Progenitor cell of endocrine pancreas (in vitro differentiated cells): ENCODE results near the gene CAMSAP1. TPM values are rescaled to one million over a fixed set of nuclear protein-coding genes. Genes with fewer than 3 reads are reported as not detected.

Source experiments
- DNase-seq: peaks from one replicate; pipeline ENCODE4 v3.0.0; 2021; ENCODE audit warnings: low spot score; ENCODE audit not compliant: unreplicated experiment
- H3K27ac Mint-ChIP-seq: 2 replicates; pipeline ENCODE4 v1.8.0; 2021; ENCODE audit warnings: mild to moderate bottlenecking, moderate library complexity, mixed read lengths
- H3K27me3 Mint-ChIP-seq: 2 replicates; pipeline ENCODE4 v1.8.0; 2021; ENCODE audit warnings: mixed read lengths
- H3K36me3 Mint-ChIP-seq: 2 replicates; pipeline ENCODE4 v1.8.0; 2022; ENCODE audit warnings: mixed read lengths; ENCODE audit not compliant: insufficient read depth
- H3K4me1 Mint-ChIP-seq: 2 replicates; pipeline ENCODE4 v1.8.0; 2021; ENCODE audit warnings: low read depth, mixed read lengths
- H3K4me3 Mint-ChIP-seq: 2 replicates; pipeline ENCODE4 v1.8.0; 2021; ENCODE audit warnings: low read depth, mild to moderate bottlenecking, moderate library complexity, mixed read lengths
- H3K9me3 Mint-ChIP-seq: 2 replicates; pipeline ENCODE4 v1.8.0; 2021; ENCODE audit warnings: low read depth, mixed read lengths
- total RNA-seq: library from RNA; stranded (reverse); gene quantifications from 2 replicates; pipeline ENCODE4 v1.2.1, GENCODE V29; 2021
- TF ChIP-seq, protein P1 (sequence below): fragments of 200-600 bp; sonication (generic); IDR thresholded peaks from one replicate; pipeline ENCODE4 v1.5.0; 2021; ENCODE audit warnings: antibody characterized with exemption, mild to moderate bottlenecking; ENCODE audit not compliant: unreplicated experiment

Gene CAMSAP1
- total RNA-seq, 1 donor from 2014 or later, result 82.2 TPM

DNA sequence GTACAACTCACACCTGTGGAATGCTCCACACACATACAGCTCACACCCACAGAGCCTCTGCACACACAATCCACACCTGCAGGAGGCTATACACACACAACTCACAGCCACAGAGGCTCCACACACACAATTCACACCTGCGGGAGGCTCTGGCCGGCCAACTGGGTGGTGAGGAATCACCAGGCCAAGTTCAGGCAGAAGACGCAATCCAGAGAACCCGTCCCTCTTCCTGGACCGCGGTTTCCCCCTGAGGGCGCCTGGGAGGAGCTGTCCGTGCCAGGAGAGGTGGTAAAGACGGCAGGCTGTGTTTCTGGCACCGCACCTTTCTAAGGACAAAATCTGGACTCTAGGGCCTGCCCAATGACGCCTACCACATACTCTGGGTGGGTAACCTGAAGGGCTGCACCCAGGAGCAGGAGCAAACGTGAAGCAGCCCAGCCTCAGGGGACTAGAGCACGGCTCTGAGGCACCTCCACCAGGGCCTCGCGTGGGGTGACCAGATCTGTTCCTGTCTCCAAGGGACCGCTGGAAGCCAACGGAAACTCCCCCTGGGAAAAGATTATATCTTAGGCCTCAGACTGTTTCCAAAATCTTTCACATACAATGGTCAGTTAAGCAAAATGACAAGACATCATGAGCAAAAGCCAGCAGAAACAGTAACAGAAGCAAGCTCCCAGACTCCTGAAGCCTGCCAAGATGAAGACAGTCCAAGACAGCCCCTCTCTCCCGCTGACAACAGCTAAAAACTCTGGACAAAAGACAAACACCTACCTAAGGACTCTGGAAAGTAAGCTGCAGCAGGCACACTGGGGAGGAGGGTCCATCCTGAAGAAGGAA is 16.9 kb downstream of the CAMSAP1 start:
- Mint-ChIP-seq H3K4me1 (peaks cover 60% of the 10 kb centered on the region), H3K27me3 (no peaks in the 10 kb centered on the region), H3K9me3 (peaks cover 2% of the 10 kb centered on the region), H3K4me3 (no peak overlapping the region), H3K27ac (peak overlapping the region; percentile 11), H3K36me3 (peaks cover 6% of the 10 kb centered on the region)
- DNase-seq, result no peak
- TF ChIP-seq, protein P1, sequence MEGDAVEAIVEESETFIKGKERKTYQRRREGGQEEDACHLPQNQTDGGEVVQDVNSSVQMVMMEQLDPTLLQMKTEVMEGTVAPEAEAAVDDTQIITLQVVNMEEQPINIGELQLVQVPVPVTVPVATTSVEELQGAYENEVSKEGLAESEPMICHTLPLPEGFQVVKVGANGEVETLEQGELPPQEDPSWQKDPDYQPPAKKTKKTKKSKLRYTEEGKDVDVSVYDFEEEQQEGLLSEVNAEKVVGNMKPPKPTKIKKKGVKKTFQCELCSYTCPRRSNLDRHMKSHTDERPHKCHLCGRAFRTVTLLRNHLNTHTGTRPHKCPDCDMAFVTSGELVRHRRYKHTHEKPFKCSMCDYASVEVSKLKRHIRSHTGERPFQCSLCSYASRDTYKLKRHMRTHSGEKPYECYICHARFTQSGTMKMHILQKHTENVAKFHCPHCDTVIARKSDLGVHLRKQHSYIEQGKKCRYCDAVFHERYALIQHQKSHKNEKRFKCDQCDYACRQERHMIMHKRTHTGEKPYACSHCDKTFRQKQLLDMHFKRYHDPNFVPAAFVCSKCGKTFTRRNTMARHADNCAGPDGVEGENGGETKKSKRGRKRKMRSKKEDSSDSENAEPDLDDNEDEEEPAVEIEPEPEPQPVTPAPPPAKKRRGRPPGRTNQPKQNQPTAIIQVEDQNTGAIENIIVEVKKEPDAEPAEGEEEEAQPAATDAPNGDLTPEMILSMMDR, result no peak

DNA sequence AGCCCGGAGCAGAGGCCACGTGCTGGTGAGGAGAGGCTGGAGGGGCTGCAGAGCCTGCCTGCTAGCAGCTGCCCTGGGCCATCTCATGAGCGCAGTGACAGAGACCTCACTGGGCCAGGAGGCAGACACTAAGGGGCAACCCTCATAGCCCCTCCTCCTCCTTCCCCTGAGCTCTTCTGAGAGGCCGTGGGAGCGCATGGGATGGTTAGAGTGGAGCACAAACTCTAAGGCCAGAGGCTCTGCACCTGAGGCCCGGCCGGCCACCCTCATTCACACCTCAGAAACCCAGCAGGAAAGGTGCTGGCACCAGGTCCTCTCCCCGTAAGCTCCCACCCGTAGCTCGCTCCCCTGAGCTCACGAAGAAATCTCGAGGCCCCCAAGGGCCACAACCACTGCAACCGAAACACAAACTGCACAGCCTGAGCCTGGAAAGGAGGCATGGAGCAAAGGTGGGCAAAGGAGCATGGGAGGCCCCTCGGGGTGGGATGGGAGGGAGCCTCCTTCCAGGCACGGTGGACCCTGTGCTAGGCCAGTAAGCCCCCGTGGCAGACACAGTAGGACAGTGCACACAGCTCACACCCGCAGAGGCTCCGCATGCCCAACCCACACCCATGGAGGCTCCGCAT is 17.7 kb downstream of the CAMSAP1 start:
- Mint-ChIP-seq H3K27ac (peak overlapping the region; percentile 84), H3K4me1 (peaks cover 64% of the 10 kb centered on the region)
- TF ChIP-seq, protein P1, result no peak

GRCh38 chr9:135888766-135889394 is 18.5 kb downstream of the CAMSAP1 start:
- H3K27ac Mint-ChIP-seq, result peak overlapping the region; percentile 84
- no peaks in the 10 kb centered on the region for H3K36me3 Mint-ChIP-seq
- H3K4me3 Mint-ChIP-seq, result no peak overlapping the region
- peaks cover 69% of the 10 kb centered on the region for H3K4me1 Mint-ChIP-seq
- H3K27me3 Mint-ChIP-seq, result no peaks in the 10 kb centered on the region
- no peaks in the 10 kb centered on the region for H3K9me3 Mint-ChIP-seq
- TF ChIP-seq, protein P1, result no peak
- no peak for DNase-seq

More for the DNA sequence above, 17.7 kb downstream of the CAMSAP1 start:
- H3K27me3 Mint-ChIP-seq, result no peaks in the 10 kb centered on the region
- no peak overlapping the region for H3K4me3 Mint-ChIP-seq
- no peaks in the 10 kb centered on the region for H3K9me3 Mint-ChIP-seq
- DNase-seq, result no peak
- H3K36me3 Mint-ChIP-seq, result no peaks in the 10 kb centered on the region

GRCh38 chr9:135888126-135888765 is 19.1 kb downstream of the CAMSAP1 start:
- Mint-ChIP-seq H3K36me3 (no peaks in the 10 kb centered on the region), H3K9me3 (no peaks in the 10 kb centered on the region), H3K4me1 (peaks cover 65% of the 10 kb centered on the region), H3K4me3 (no peak overlapping the region), H3K27ac (no peak overlapping the region), H3K27me3 (no peaks in the 10 kb centered on the region)
- TF ChIP-seq, protein P1, result no peak
- no peak for DNase-seq

GRCh38 chr9:135887585-135888050 is 19.7 kb downstream of the CAMSAP1 start:
- Mint-ChIP-seq H3K9me3 (no peaks in the 10 kb centered on the region), H3K36me3 (no peaks in the 10 kb centered on the region), H3K4me3 (no peak overlapping the region), H3K4me1 (peaks cover 63% of the 10 kb centered on the region), H3K27ac (peak overlapping the region; percentile 54), H3K27me3 (no peaks in the 10 kb centered on the region)
- TF ChIP-seq, protein P1, result no peak
- no peak for DNase-seq
